Lower lobe of right lung (tissue), 2 donors: ENCODE measurements around the gene OGFOD1. TPM values are rescaled to one million over a fixed set of nuclear protein-coding genes. Genes with fewer than 3 reads are reported as not detected.

ENCODE experiments used
- ATAC-seq, 2 donors: fragments of 200-7000 bp; cut with Tn5 transposase; one replicate each; pipeline ENCODE4 v1.9.1; 2020 to 2022; ENCODE audit warnings: mild to moderate bottlenecking in 2 of 2, moderate library complexity in 2 of 2
- DNase-seq: peaks from one replicate; pipeline ENCODE4 v3.0.0-alpha.2; 2020
- H3K27ac ChIP-seq: fragments of 200-600 bp; one replicate; pipeline ENCODE4 v1.8.0; 2022
- H3K27me3 ChIP-seq: fragments of 200-600 bp; one replicate; pipeline ENCODE4 v1.8.0; 2022; ENCODE audit warnings: low read depth
- H3K36me3 ChIP-seq: fragments of 200-600 bp; one replicate; pipeline ENCODE4 v1.8.0; 2022; ENCODE audit warnings: mild to moderate bottlenecking
- H3K4me1 ChIP-seq: fragments of 200-600 bp; one replicate; pipeline ENCODE4 v1.8.0; 2022
- H3K4me3 ChIP-seq: fragments of 200-600 bp; one replicate; pipeline ENCODE4 v1.8.0; 2022; ENCODE audit warnings: mild to moderate bottlenecking
- H3K9me3 ChIP-seq: fragments of 200-600 bp; one replicate; pipeline ENCODE4 v1.8.0; 2022
- CTCF ChIP-seq: fragments of 200-600 bp; IDR thresholded peaks from one replicate; pipeline ENCODE4 v1.8.0; 2022; ENCODE audit warnings: antibody characterized with exemption, mild to moderate bottlenecking
- intact Hi-C: fragments of 100-400 bp; cut with DNase I; formaldehyde crosslinking; loops from one replicate; pipeline ENCODE4 v1.11.0; 2022
- total RNA-seq: library from RNA; stranded (reverse); fragmentation: NEBNext Ultra II Directional; extraction: Animal tissue kit (Norgen Biotek cat#: 25700); gene quantifications from one replicate; pipeline ENCODE4 v1.2.1, GENCODE V29; 2021
- donor health status: DM: no; HTN: yes; CAD: no; lungs with severe emphysema.

OGFOD1 gene
- total RNA-seq, 1 donor from 2014 or later = 26.8 TPM

GRCh38 chr16:56423584-56424403, 27.6 kb upstream of the OGFOD1 start:
- no peaks in the 10 kb centered on the region for H3K27me3 ChIP-seq
- no peak for DNase-seq
- intact Hi-C loops = no loop called here
- no peaks in the 10 kb centered on the region for H3K9me3 ChIP-seq
- TF ChIP-seq CTCF = no peak
- peaks cover 28% of the 10 kb centered on the region for H3K4me1 ChIP-seq
- no peak for ATAC-seq
- H3K27ac ChIP-seq = peak overlapping the region; percentile 87
- peak overlapping the region; percentile 90 for H3K4me3 ChIP-seq
- no peaks in the 10 kb centered on the region for H3K36me3 ChIP-seq

GRCh38 chr16:56424404-56424764, 27.0 kb upstream of the OGFOD1 start:
- Histone ChIP-seq H3K36me3 (no peaks in the 10 kb centered on the region), H3K4me1 (peaks cover 28% of the 10 kb centered on the region), H3K27me3 (no peaks in the 10 kb centered on the region), H3K4me3 (peak overlapping the region; percentile 90), H3K9me3 (no peaks in the 10 kb centered on the region), H3K27ac (peak overlapping the region; percentile 87)
- DNase-seq = no peak
- TF ChIP-seq CTCF = no peak
- no peak for ATAC-seq
- intact Hi-C loops = no loop called here

GRCh38 chr16:56424791-56425438, 26.4 kb upstream of the OGFOD1 start:
- Histone ChIP-seq H3K4me1 (peaks cover 28% of the 10 kb centered on the region), H3K4me3 (peak overlapping the region; percentile 90), H3K27ac (peak overlapping the region; percentile 87), H3K9me3 (no peaks in the 10 kb centered on the region), H3K27me3 (no peaks in the 10 kb centered on the region), H3K36me3 (no peaks in the 10 kb centered on the region)
- TF ChIP-seq CTCF = no peak
- intact Hi-C loops = no loop called here
- DNase-seq (peak; percentile 54), ATAC-seq (peak; percentile 61 to 64)

GRCh38 chr16:56425439-56425832, 25.9 kb upstream of the OGFOD1 start, which contains the start of gene AMFR:
Gene AMFR (minus strand): TSS chr16:56425545. CDS start chr16:56425327, 218 bp downstream.
- DNase-seq (peak; percentile 78), ATAC-seq (peak; percentile 97 to 98)
- intact Hi-C loops = no loop called here
- peaks cover 28% of the 10 kb centered on the region for H3K4me1 ChIP-seq
- peak within 1 kb of the TSS; percentile 87 for H3K27ac ChIP-seq
- no peaks in the 10 kb centered on the region for H3K9me3 ChIP-seq
- peak; percentile 41 for TF ChIP-seq CTCF
- no peaks in the 10 kb centered on the region for H3K27me3 ChIP-seq
- peak within 1 kb of the TSS; percentile 90 for H3K4me3 ChIP-seq
- H3K36me3 ChIP-seq = peaks cover 4% of the 10 kb centered on the region

GRCh38 chr16:56426585-56426984, 24.8 kb upstream of the OGFOD1 start:
- DNase-seq (no peak), ATAC-seq (no peak)
- Histone ChIP-seq H3K4me1 (peaks cover 27% of the 10 kb centered on the region), H3K27ac (no peak overlapping the region), H3K36me3 (peaks cover 16% of the 10 kb centered on the region), H3K9me3 (no peaks in the 10 kb centered on the region), H3K4me3 (no peak overlapping the region), H3K27me3 (no peaks in the 10 kb centered on the region)
- intact Hi-C loops = no loop called here
- no peak for TF ChIP-seq CTCF
